Sigmoid colon (tissue), 4 donors: ENCODE data around the gene CEP44.

Source experiments
- EP300 ChIP-seq, 4 donors: sonication (generic); formaldehyde crosslinking; IDR thresholded peaks; one replicate each; pipeline ENCODE4 v1.6.1; 2017; ENCODE audit warnings: antibody characterized with exemption in 4 of 4
- POLR2AphosphoS5 ChIP-seq, 4 donors: sonication (generic); formaldehyde crosslinking; IDR thresholded peaks; one replicate each; pipeline ENCODE4 v1.6.1; 2017; ENCODE audit warnings: antibody characterized with exemption in 4 of 4

GRCh38 chr4:174365018-174365587, 81.4 kb downstream of the CEP44 start:
- TF ChIP-seq POLR2AphosphoS5 (IDR thresholded peaks at IDR 0.05) (no peak), EP300 (IDR thresholded peaks at IDR 0.05) (no peak)
